Common myeloid progenitor, CD34-positive (primary cell): ENCODE measurements around the gene TMPRSS4.

Source experiments
- CTCF ChIA-PET: fragments of 350-600 bp; sonication (Branson Sonifier 250); formaldehyde crosslinking; loops from one replicate; lab custom pipeline; 2021; ENCODE audit warnings: antibody characterized with exemption; lab: Charles Lee
- POLR2A ChIA-PET: fragments of 350-600 bp; sonication (Branson Sonifier 250); formaldehyde crosslinking; loops from one replicate; lab custom pipeline; 2021; ENCODE audit warnings: antibody characterized with exemption; lab: Charles Lee
- DNase-seq, 3 donors: peaks; one replicate each; pipeline versions ENCODE4 v3.0.0 to v3.0.0-alpha.2; 2013
- H3K27ac ChIP-seq, 2 experiments: 1 replicate in 1 of 2; 2 replicates in 1 of 2; pipeline ENCODE4 v1.7.0; 2013; ENCODE audit warnings: inconsistent platforms in 2 of 2, low read length in 2 of 2, mild to moderate bottlenecking in 2 of 2, low read depth in 1 of 2, moderate library complexity in 1 of 2; ENCODE audit not compliant: severe bottlenecking in 2 of 2, insufficient read depth in 1 of 2, poor library complexity in 1 of 2
- H3K27me3 ChIP-seq, 5 experiments: replicated peaks in 2 of 5; 1 replicate in 3 of 5; 2 replicates in 2 of 5; pipeline versions ENCODE4 v1.6.1 to v1.7.0; 2013; ENCODE audit warnings: low read length in 4 of 5, mild to moderate bottlenecking in 2 of 5, moderate library complexity in 2 of 5, inconsistent platforms in 1 of 5; ENCODE audit not compliant: insufficient read depth in 5 of 5, control insufficient read depth in 4 of 5
- H3K36me3 ChIP-seq, 4 experiments: 1 replicate in 2 of 4; 2 replicates in 2 of 4; pipeline versions ENCODE4 v1.6.1 to v1.7.0; 2013; ENCODE audit warnings: low read length in 3 of 4, control low read depth in 1 of 4, mild to moderate bottlenecking in 1 of 4; ENCODE audit not compliant: control insufficient read depth in 4 of 4, insufficient read depth in 4 of 4
- H3K4me1 ChIP-seq, 4 experiments: 1 replicate in 3 of 4; 2 replicates in 1 of 4; pipeline versions ENCODE4 v1.6.1 to v1.7.1; 2013; ENCODE audit warnings: low read length in 3 of 4, mild to moderate bottlenecking in 3 of 4, control low read depth in 1 of 4, inconsistent platforms in 1 of 4, moderate library complexity in 1 of 4; ENCODE audit not compliant: control insufficient read depth in 4 of 4, insufficient read depth in 4 of 4; ENCODE audit errors: control extremely low read depth in 1 of 4
- H3K4me3 ChIP-seq, 7 experiments: 1 replicate in 4 of 7; 2 replicates in 3 of 7; pipeline versions ENCODE4 v1.5.1 to v1.7.0; 2013; ENCODE audit warnings: mild to moderate bottlenecking in 7 of 7, low read length in 6 of 7, moderate library complexity in 6 of 7, inconsistent platforms in 2 of 7, low read depth in 2 of 7, control low read depth in 1 of 7; ENCODE audit not compliant: insufficient read depth in 4 of 7, control insufficient read depth in 1 of 7; ENCODE audit errors: extremely low read depth in 1 of 7
- H3K9me3 ChIP-seq, 5 experiments: 1 replicate in 4 of 5; 2 replicates in 1 of 5; pipeline versions ENCODE4 v1.6.1 to v1.7.1; 2013; ENCODE audit warnings: low read length in 4 of 5, mild to moderate bottlenecking in 2 of 5, inconsistent platforms in 1 of 5, low read depth in 1 of 5, moderate library complexity in 1 of 5; ENCODE audit not compliant: control insufficient read depth in 4 of 5, insufficient read depth in 2 of 5; ENCODE audit errors: control extremely low read depth in 1 of 5
- WGBS: methylation state at CpG from one replicate; pipeline ENCODE4 v1.1.5; 2013; ENCODE audit not compliant: insufficient coverage; 5-methylcytosine and 5-hydroxymethylcytosine counted together

TMPRSS4 gene

GRCh38 chr11:118068945-118069612 is 7.8 kb upstream of the TMPRSS4 start:
- Histone ChIP-seq H3K9me3 (no peaks in the 10 kb centered on the region), H3K27me3 (no peaks in the 10 kb centered on the region), H3K4me3 (no peak overlapping the region), H3K4me1 (peaks cover 0 to 4% (median 0%) of the 10 kb centered on the region in 4 experiments), H3K36me3 (no peaks in the 10 kb centered on the region), H3K27ac (no peak overlapping the region)
- no peak for DNase-seq
- POLR2A ChIA-PET, result no interaction called here
- CTCF ChIA-PET, result no interaction called here
- 99% methylated on average over 8 of the region's 10 CpGs for WGBS

- 100% methylated on average over 3 of the region's 3 CpGs for WGBS
- H3K4me1 ChIP-seq, result peaks cover 0 to 5% (median 0%) of the 10 kb centered on the region in 4 experiments
- no peak overlapping the region for H3K4me3 ChIP-seq
- POLR2A ChIA-PET, result no interaction called here
- H3K27me3 ChIP-seq, result no peaks in the 10 kb centered on the region
- H3K27ac ChIP-seq, result no peak overlapping the region
- H3K9me3 ChIP-seq, result no peaks in the 10 kb centered on the region
- no peak for DNase-seq
- CTCF ChIA-PET, result interaction anchor here (0.9 to 2.6 kb wide), 6 partner anchors 10 to 247 kb away, joined by 3 to 10 read pairs (median 4); partner anchors contain the start of gene FXYD2
- no peaks in the 10 kb centered on the region for H3K36me3 ChIP-seq
Measured at GRCh38 chr11:118071416-118072030, 5.4 kb upstream of the TMPRSS4 start.

- H3K4me1 ChIP-seq, result peaks cover 0 to 5% (median 0%) of the 10 kb centered on the region in 4 experiments
Measured at GRCh38 chr11:118073554-118073953, 3.3 kb upstream of the TMPRSS4 start.

GRCh38 chr11:118074091-118074685 is 2.7 kb upstream of the TMPRSS4 start:
- POLR2A ChIA-PET, result no interaction called here
- H3K27me3 ChIP-seq, result peaks cover 0 to 2% (median 0%) of the 10 kb centered on the region in 5 experiments
- H3K27ac ChIP-seq, result no peak overlapping the region
- no peak overlapping the region for H3K4me3 ChIP-seq
- 51% methylated on average over 5 of the region's 11 CpGs for WGBS
- H3K9me3 ChIP-seq, result no peaks in the 10 kb centered on the region
- H3K4me1 ChIP-seq, result peaks cover 0 to 5% (median 0%) of the 10 kb centered on the region in 4 experiments
- no peaks in the 10 kb centered on the region for H3K36me3 ChIP-seq
- no peak for DNase-seq
- CTCF ChIA-PET, result interaction anchor here (1.4 kb wide), 1 partner anchor 9 kb away, joined by 4 read pairs; no protein-coding TSS in a partner anchor

More at GRCh38 chr11:118073554-118073953, 3.3 kb upstream of the TMPRSS4 start:
- 98% methylated on average over 6 of the region's 9 CpGs for WGBS
- CTCF ChIA-PET, result interaction anchor here (1.4 to 2.6 kb wide), 3 partner anchors 9 to 142 kb away, joined by 3 to 10 read pairs (median 4); no protein-coding TSS in a partner anchor
- DNase-seq, result no peak
- POLR2A ChIA-PET, result no interaction called here
- H3K9me3 ChIP-seq, result no peaks in the 10 kb centered on the region
- H3K36me3 ChIP-seq, result no peaks in the 10 kb centered on the region
- H3K27me3 ChIP-seq, result no peaks in the 10 kb centered on the region
- H3K27ac ChIP-seq, result no peak overlapping the region
- H3K4me3 ChIP-seq, result no peak overlapping the region

- no peak overlapping the region for H3K27ac ChIP-seq
- POLR2A ChIA-PET, result interaction anchor here (0.6 kb wide), 1 partner anchor 34 kb away, joined by 3 read pairs; no protein-coding TSS in a partner anchor
- peaks cover 0 to 2% (median 0%) of the 10 kb centered on the region in 5 experiments for H3K27me3 ChIP-seq
- no peak overlapping the region for H3K4me3 ChIP-seq
- WGBS, result 92% methylated on average over 1 of the region's 2 CpGs
- no peak for DNase-seq
- H3K36me3 ChIP-seq, result no peaks in the 10 kb centered on the region
- no peaks in the 10 kb centered on the region for H3K9me3 ChIP-seq
- peaks cover 0 to 5% (median 0%) of the 10 kb centered on the region in 4 experiments for H3K4me1 ChIP-seq
- CTCF ChIA-PET, result interaction anchor here (1.4 kb wide), 1 partner anchor 8 kb away, joined by 4 read pairs; no protein-coding TSS in a partner anchor
Measured at GRCh38 chr11:118074785-118075184, 2.1 kb upstream of the TMPRSS4 start.

- POLR2A ChIA-PET, result interaction anchor here (1.0 kb wide), 1 partner anchor 1923 kb away, joined by 4 read pairs; no protein-coding TSS in a partner anchor
- 98% methylated on average over 5 of the region's 5 CpGs for WGBS
Measured at GRCh38 chr11:118078911-118079411, 2.1 kb downstream of the TMPRSS4 start.

More at GRCh38 chr11:118078911-118079411, 2.1 kb downstream of the TMPRSS4 start:
- no peak for DNase-seq
- peaks cover 0 to 2% (median 0%) of the 10 kb centered on the region in 5 experiments for H3K27me3 ChIP-seq
- no peaks in the 10 kb centered on the region for H3K9me3 ChIP-seq
- H3K27ac ChIP-seq, result no peak overlapping the region
- H3K4me1 ChIP-seq, result peaks cover 2 to 21% (median 18%) of the 10 kb centered on the region in 4 experiments
- CTCF ChIA-PET, result interaction anchor here (1.5 to 4.4 kb wide), 5 partner anchors 10 to 254 kb away, joined by 3 to 25 read pairs (median 7); partner anchors contain the start of genes FXYD2 and SMIM35
- H3K4me3 ChIP-seq, result no peak overlapping the region
- no peaks in the 10 kb centered on the region for H3K36me3 ChIP-seq
